Measurements from ENCODE around the gene EXOC6.

EXOC6 gene

GRCh38 chr10:93065675-93066543 lies 217.6 kb downstream of the EXOC6 start:
- Histone ChIP-seq H3K4me3 (no peak overlapping the region), H3K4me2 (no peak overlapping the region), H3K27ac (no peak overlapping the region), H3K4me1 (no peaks in the 10 kb centered on the region), H3K36me3 (peaks cover 21% of the 10 kb centered on the region), H4K20me1 (peaks cover 42% of the 10 kb centered on the region; the same call in 1 of the 2 replicates), H3K27me3 (peaks cover 65% of the 10 kb centered on the region), H3K9ac (no peak overlapping the region), H3K9me3 (peaks cover 25% of the 10 kb centered on the region)
- no peak for TF ChIP-seq Cebpa-rat (IDR thresholded peaks at IDR 0.05)

- no peak for TF ChIP-seq Cebpa-rat (IDR thresholded peaks at IDR 0.05)
- H3K4me2 ChIP-seq: no peak overlapping the region
- no peaks in the 10 kb centered on the region for H3K4me1 ChIP-seq
- peaks cover 70% of the 10 kb centered on the region for H3K27me3 ChIP-seq
- H3K9me3 ChIP-seq: peaks cover 19% of the 10 kb centered on the region
- no peak overlapping the region for H3K9ac ChIP-seq
- H3K36me3 ChIP-seq: peaks cover 15% of the 10 kb centered on the region
- H4K20me1 ChIP-seq: peaks cover 45% of the 10 kb centered on the region; the same call in 1 of the 2 replicates
- no peak overlapping the region for H3K27ac ChIP-seq
- H3K4me3 ChIP-seq: no peak overlapping the region
Observed at GRCh38 chr10:93066544-93066913, 218.2 kb downstream of the EXOC6 start.

GRCh38 chr10:93067443-93068365 lies 219.4 kb downstream of the EXOC6 start:
- no peak for TF ChIP-seq Cebpa-rat (IDR thresholded peaks at IDR 0.05)
- Histone ChIP-seq H3K27ac (no peak overlapping the region), H3K4me1 (0 out of 2 replicates have a peak, but pooled peaks cover 2% of the 10 kb centered on the region), H4K20me1 (peaks cover 55% of the 10 kb centered on the region), H3K4me3 (no peak overlapping the region), H3K36me3 (peaks cover 3% of the 10 kb centered on the region), H3K27me3 (peaks cover 82% of the 10 kb centered on the region), H3K9me3 (peaks cover 7% of the 10 kb centered on the region), H3K9ac (no peak overlapping the region), H3K4me2 (peak overlapping the region; percentile 33)

- Histone ChIP-seq H3K4me1 (0 out of 2 replicates have a peak, but pooled peaks cover 11% of the 10 kb centered on the region), H3K9ac (no peak overlapping the region), H4K20me1 (peaks cover 60% of the 10 kb centered on the region), H3K4me3 (no peak overlapping the region), H3K4me2 (peak overlapping the region; percentile 33), H3K27me3 (peaks cover 91% of the 10 kb centered on the region), H3K27ac (no peak overlapping the region), H3K36me3 (no peaks in the 10 kb centered on the region), H3K9me3 (no peaks in the 10 kb centered on the region)
- no peak for TF ChIP-seq Cebpa-rat (IDR thresholded peaks at IDR 0.05)
Observed at GRCh38 chr10:93068411-93069244, 220.3 kb downstream of the EXOC6 start.

GRCh38 chr10:93069245-93069561 lies 220.9 kb downstream of the EXOC6 start:
- Histone ChIP-seq H3K27me3 (peaks cover 97% of the 10 kb centered on the region), H3K4me2 (no peak overlapping the region), H3K4me3 (no peak overlapping the region), H3K36me3 (no peaks in the 10 kb centered on the region), H3K9me3 (no peaks in the 10 kb centered on the region), H3K4me1 (peaks cover 13% of the 10 kb centered on the region; the same call in 1 of the 2 replicates), H4K20me1 (peaks cover 60% of the 10 kb centered on the region), H3K9ac (no peak overlapping the region), H3K27ac (no peak overlapping the region)
- no peak for TF ChIP-seq Cebpa-rat (IDR thresholded peaks at IDR 0.05)

GRCh38 chr10:93070378-93071176 lies 222.3 kb downstream of the EXOC6 start:
- Histone ChIP-seq H3K4me1 (peaks cover 18% of the 10 kb centered on the region), H4K20me1 (peaks cover 56% of the 10 kb centered on the region), H3K4me2 (no peak overlapping the region), H3K4me3 (no peak overlapping the region), H3K9ac (no peak overlapping the region), H3K27me3 (peaks cover 99% of the 10 kb centered on the region), H3K9me3 (peaks cover 4% of the 10 kb centered on the region; the same call in 1 of the 2 replicates), H3K36me3 (no peaks in the 10 kb centered on the region), H3K27ac (no peak overlapping the region)
- TF ChIP-seq Cebpa-rat (IDR thresholded peaks at IDR 0.05): no peak

- H3K4me1 ChIP-seq: peaks cover 18% of the 10 kb centered on the region
- H3K9me3 ChIP-seq: peaks cover 4% of the 10 kb centered on the region; the same call in 1 of the 2 replicates
- no peaks in the 10 kb centered on the region for H3K36me3 ChIP-seq
- peaks cover 97% of the 10 kb centered on the region for H3K27me3 ChIP-seq
- TF ChIP-seq Cebpa-rat (IDR thresholded peaks at IDR 0.05): no peak
- no peak overlapping the region for H3K27ac ChIP-seq
- no peak overlapping the region for H3K9ac ChIP-seq
- no peak overlapping the region for H3K4me2 ChIP-seq
- no peak overlapping the region for H3K4me3 ChIP-seq
- H4K20me1 ChIP-seq: peaks cover 51% of the 10 kb centered on the region
Observed at GRCh38 chr10:93071177-93071472, 222.8 kb downstream of the EXOC6 start.

GRCh38 chr10:93071674-93072224 lies 223.4 kb downstream of the EXOC6 start:
- no peaks in the 10 kb centered on the region for H3K36me3 ChIP-seq
- H3K27ac ChIP-seq: no peak overlapping the region
- no peak overlapping the region for H3K4me2 ChIP-seq
- H3K9me3 ChIP-seq: peaks cover 4% of the 10 kb centered on the region; the same call in 1 of the 2 replicates
- peaks cover 18% of the 10 kb centered on the region for H3K4me1 ChIP-seq
- H4K20me1 ChIP-seq: peaks cover 51% of the 10 kb centered on the region
- H3K9ac ChIP-seq: no peak overlapping the region
- no peak for TF ChIP-seq Cebpa-rat (IDR thresholded peaks at IDR 0.05)
- H3K4me3 ChIP-seq: no peak overlapping the region
- H3K27me3 ChIP-seq: peaks cover 91% of the 10 kb centered on the region

All from BLaER1 (cell line).